DOHH2 (cell line): ENCODE results near the gene HLX.

Source experiments
- H3F3A ChIP-seq: fragments of 200-600 bp; sonication (generic), shearing (Covaris generic); 2 replicates; pipeline ENCODE4 v1.6.0; 2016; ENCODE audit warnings: antibody characterized with exemption, mild to moderate bottlenecking; ENCODE audit not compliant: control insufficient read depth, insufficient read depth
- H3K27ac ChIP-seq: fragments of 200-600 bp; sonication (generic); 2 replicates; pipeline ENCODE4 v1.5.1; 2014; ENCODE audit warnings: low read depth, mild to moderate bottlenecking, low read length, moderate library complexity
- H3K27me3 ChIP-seq: fragments of 200-600 bp; sonication (generic); 2 replicates; pipeline ENCODE4 v1.6.1; 2014; ENCODE audit warnings: mild to moderate bottlenecking, low read length, mixed read lengths; ENCODE audit not compliant: control insufficient read depth
- H3K36me3 ChIP-seq: fragments of 200-600 bp; sonication (generic); 2 replicates; pipeline ENCODE4 v1.6.1; 2014; ENCODE audit warnings: mild to moderate bottlenecking, low read length, moderate library complexity, mixed read lengths; ENCODE audit not compliant: control insufficient read depth
- H3K4me1 ChIP-seq: fragments of 200-600 bp; sonication (generic); 2 replicates; pipeline ENCODE4 v1.6.1; 2014; ENCODE audit warnings: mild to moderate bottlenecking, low read length, mixed read lengths; ENCODE audit not compliant: control insufficient read depth
- H3K4me2 ChIP-seq: fragments of 200-600 bp; sonication (generic); 2 replicates; pipeline ENCODE4 v1.6.0; 2014; ENCODE audit warnings: mild to moderate bottlenecking, low read length, moderate library complexity
- H3K4me3 ChIP-seq: fragments of 200-600 bp; sonication (generic); 2 replicates; pipeline ENCODE4 v1.5.1; 2014; ENCODE audit warnings: mild to moderate bottlenecking, low read length, mixed read lengths
- H3K79me2 ChIP-seq: fragments of 200-600 bp; sonication (generic); 2 replicates; pipeline ENCODE4 v1.6.1; 2014; ENCODE audit warnings: mild to moderate bottlenecking, low read length, mixed read lengths; ENCODE audit not compliant: control insufficient read depth
- H3K9me2 ChIP-seq: fragments of 200-600 bp; sonication (generic); replicated peaks from 2 replicates; pipeline ENCODE4 v1.6.1; 2014; ENCODE audit warnings: mild to moderate bottlenecking, low read length, mixed read lengths; ENCODE audit not compliant: control insufficient read depth
- H3K9me3 ChIP-seq: fragments of 200-600 bp; sonication (generic); 2 replicates; pipeline ENCODE4 v1.6.1; 2014; ENCODE audit warnings: antibody characterized with exemption, low read length, mixed read lengths; ENCODE audit not compliant: control insufficient read depth, insufficient read depth
- H4K20me1 ChIP-seq: fragments of 200-600 bp; sonication (generic); 2 replicates; pipeline ENCODE4 v1.6.0; 2014; ENCODE audit warnings: low read depth, mild to moderate bottlenecking, antibody characterized with exemption, low read length, moderate library complexity; ENCODE audit not compliant: control insufficient read depth, insufficient read depth
- CTCF ChIP-seq: fragments of 200-600 bp; sonication (generic); IDR thresholded peaks from one replicate; pipeline ENCODE4 v1.5.1; 2014; ENCODE audit warnings: antibody characterized with exemption, mild to moderate bottlenecking, low read depth, low read length; ENCODE audit not compliant: poor library complexity, severe bottlenecking
- EZH2phosphoT487 ChIP-seq: fragments of 200-600 bp; sonication (generic); IDR thresholded peaks from 2 replicates; pipeline ENCODE4 v1.6.1; 2017; ENCODE audit warnings: borderline replicate concordance, mild to moderate bottlenecking, antibody characterized with exemption, low read length, moderate library complexity, mixed read lengths

Gene HLX

GRCh38 chr1:220901881-220902280, 22.6 kb downstream of the HLX start:
- Histone ChIP-seq H3K9me2 (no peaks in the 10 kb centered on the region), H4K20me1 (no peaks in the 10 kb centered on the region), H3F3A (no peaks in the 10 kb centered on the region), H3K36me3 (no peaks in the 10 kb centered on the region), H3K4me2 (no peak overlapping the region), H3K9me3 (no peaks in the 10 kb centered on the region), H3K27me3 (peaks cover 4% of the 10 kb centered on the region; the same call in 1 of the 2 replicates), H3K4me1 (no peaks in the 10 kb centered on the region), H3K27ac (no peak overlapping the region), H3K4me3 (no peak overlapping the region), H3K79me2 (no peaks in the 10 kb centered on the region)
- no peak for TF ChIP-seq CTCF

- Histone ChIP-seq H3K27me3 (peaks cover 4% of the 10 kb centered on the region; the same call in 1 of the 2 replicates), H3K36me3 (no peaks in the 10 kb centered on the region), H3K4me2 (no peak overlapping the region), H3F3A (no peaks in the 10 kb centered on the region), H3K4me1 (no peaks in the 10 kb centered on the region), H3K4me3 (no peak overlapping the region), H3K79me2 (no peaks in the 10 kb centered on the region), H4K20me1 (no peaks in the 10 kb centered on the region), H3K9me3 (no peaks in the 10 kb centered on the region), H3K27ac (no peak overlapping the region), H3K9me2 (no peaks in the 10 kb centered on the region)
- TF ChIP-seq EZH2phosphoT487 (no peak), CTCF (no peak)
Measured at GRCh38 chr1:220902916-220903315, 23.7 kb downstream of the HLX start.

- Histone ChIP-seq H3K4me3 (no peak overlapping the region), H3K36me3 (no peaks in the 10 kb centered on the region)
Measured at GRCh38 chr1:220904876-220905275, 25.6 kb downstream of the HLX start.

More at GRCh38 chr1:220904876-220905275, 25.6 kb downstream of the HLX start:
- no peaks in the 10 kb centered on the region for H3F3A ChIP-seq
- no peaks in the 10 kb centered on the region for H4K20me1 ChIP-seq
- no peak for TF ChIP-seq EZH2phosphoT487
- no peak for TF ChIP-seq CTCF
- H3K79me2 ChIP-seq, result no peaks in the 10 kb centered on the region
- H3K27ac ChIP-seq, result no peak overlapping the region
- no peaks in the 10 kb centered on the region for H3K9me3 ChIP-seq
- H3K4me1 ChIP-seq, result no peaks in the 10 kb centered on the region
- H3K4me2 ChIP-seq, result no peak overlapping the region
- no peaks in the 10 kb centered on the region for H3K9me2 ChIP-seq
- peaks cover 4% of the 10 kb centered on the region; the same call in 1 of the 2 replicates for H3K27me3 ChIP-seq
